CD4-positive, alpha-beta T cell (primary cell): ENCODE data around the gene FUT1. TPM values are rescaled to one million over a fixed set of nuclear protein-coding genes. Genes with fewer than 3 reads are reported as not detected.

Experiments
- ATAC-seq: fragments of 200-7000 bp; cut with Tn5 transposase; one replicate; pipeline ENCODE4 v1.10.0; 2022; ENCODE audit warnings: mild to moderate bottlenecking; ENCODE audit not compliant: poor library complexity
- CTCF ChIA-PET: fragments of 350-600 bp; sonication (Branson Sonifier 250); formaldehyde crosslinking; loops from one replicate; lab custom pipeline; 2021; ENCODE audit warnings: antibody characterized with exemption, inconsistent platforms; lab: Charles Lee
- POLR2A ChIA-PET: fragments of 350-600 bp; sonication (Branson Sonifier 250); formaldehyde crosslinking; loops from one replicate; lab custom pipeline; 2021; ENCODE audit warnings: antibody characterized with exemption, inconsistent platforms; lab: Charles Lee
- DNase-seq, 14 experiments: peaks; one replicate each; pipeline ENCODE4 v3.0.0-alpha.2; 2013 to 2020; ENCODE audit warnings: mixed read lengths in 2 of 14
- H3K27ac ChIP-seq, 2 donors: one replicate each; pipeline versions ENCODE4 v1.5.1 to v1.7.0; 2013; ENCODE audit warnings: low read length in 2 of 2, low read depth in 1 of 2, mild to moderate bottlenecking in 1 of 2
- H3K27me3 ChIP-seq, 2 experiments: 1 replicate in 1 of 2; 2 replicates in 1 of 2; pipeline versions ENCODE4 v1.6.1 to v1.7.0; 2013; ENCODE audit warnings: low read length in 2 of 2, control low read depth in 1 of 2, mild to moderate bottlenecking in 1 of 2, moderate library complexity in 1 of 2; ENCODE audit not compliant: insufficient read depth in 2 of 2, control insufficient read depth in 1 of 2
- H3K36me3 ChIP-seq: one replicate; pipeline ENCODE4 v1.6.1; 2013; ENCODE audit warnings: low read length, control low read depth; ENCODE audit not compliant: insufficient read depth
- H3K4me1 ChIP-seq: one replicate; pipeline ENCODE4 v1.6.1; 2013; ENCODE audit warnings: low read length, control low read depth; ENCODE audit not compliant: insufficient read depth
- H3K4me3 ChIP-seq: one replicate; pipeline ENCODE4 v1.5.1; 2013; ENCODE audit warnings: mild to moderate bottlenecking, low read length, moderate library complexity
- H3K9me3 ChIP-seq, 2 experiments: 1 replicate in 1 of 2; 2 replicates in 1 of 2; pipeline versions ENCODE4 v1.6.1 to v1.7.0; 2013; ENCODE audit warnings: low read length in 2 of 2, mild to moderate bottlenecking in 2 of 2, control low read depth in 1 of 2, moderate library complexity in 1 of 2; ENCODE audit not compliant: control insufficient read depth in 1 of 2, insufficient read depth in 1 of 2
- H3K27ac Mint-ChIP-seq: one replicate; pipeline ENCODE4 v1.8.0; 2020; ENCODE audit warnings: mixed read lengths
- H3K27me3 Mint-ChIP-seq: one replicate; pipeline ENCODE4 v1.8.0; 2021; ENCODE audit warnings: mixed read lengths
- H3K36me3 Mint-ChIP-seq: one replicate; pipeline ENCODE4 v1.8.0; 2021; ENCODE audit warnings: low read depth, mixed read lengths
- H3K4me1 Mint-ChIP-seq: one replicate; pipeline ENCODE4 v1.8.0; 2021; ENCODE audit warnings: low read depth, mixed read lengths
- H3K4me3 Mint-ChIP-seq: one replicate; pipeline ENCODE4 v1.8.0; 2020; ENCODE audit warnings: mild to moderate bottlenecking, mixed read lengths
- H3K9me3 Mint-ChIP-seq: one replicate; pipeline ENCODE4 v1.8.0; 2020; ENCODE audit warnings: mixed read lengths
- CTCF ChIP-seq: fragments of 200-600 bp; IDR thresholded peaks from one replicate; pipeline ENCODE4 v1.8.0; 2022; ENCODE audit warnings: antibody characterized with exemption, mild to moderate bottlenecking
- intact Hi-C, 2 experiments: fragments of 100-400 bp; cut with DNase I in 1 of 2; cut with micrococcal nuclease in 1 of 2; formaldehyde crosslinking; loops; one replicate each; pipeline versions ENCODE4 v1.15.1 to v1.9.0; 2023 to 2025; cut with DNase I, micrococcal nuclease
- total RNA-seq, 174 experiments: library from RNA in 2 of 174; stranded (reverse) in 2 of 174; gene quantifications; one replicate each; pipeline ENCODE4 v1.2.3 and lab custom pipeline; 2021 to 2026

FUT1 gene
- total RNA-seq, 2 experiments from 2014 or later = not detected

GRCh38 chr19:48741129-48741999, 11.1 kb downstream of the FUT1 start:
- H3K4me1 ChIP-seq = peaks cover 37% of the 10 kb centered on the region
- H3K27ac ChIP-seq = no peak overlapping the region
- ATAC-seq (no peak), DNase-seq (peak in 6 of 14 experiments; percentile 23 to 65 (median 30))
- intact Hi-C loops = no loop called here
- no peaks in the 10 kb centered on the region for H3K36me3 Mint-ChIP-seq
- no peak overlapping the region for H3K27ac Mint-ChIP-seq
- no peak overlapping the region for H3K4me3 ChIP-seq
- no peak for TF ChIP-seq CTCF
- H3K36me3 ChIP-seq = no peaks in the 10 kb centered on the region
- H3K4me1 Mint-ChIP-seq = peaks cover 28% of the 10 kb centered on the region
- peak overlapping the region; percentile 58 for H3K4me3 Mint-ChIP-seq
- ChIA-PET POLR2A (interaction anchor here (0.7 kb wide), 1 partner anchor 57 kb away, joined by 3 read pairs; no protein-coding TSS in a partner anchor), CTCF (no interaction called here)
- H3K27me3 ChIP-seq = peaks cover 11 to 21% of the 10 kb centered on the region in 2 experiments
- H3K9me3 ChIP-seq = peaks cover 0 to 10% of the 10 kb centered on the region in 2 experiments
- peaks cover 15% of the 10 kb centered on the region for H3K27me3 Mint-ChIP-seq
- no peaks in the 10 kb centered on the region for H3K9me3 Mint-ChIP-seq

GRCh38 chr19:48740164-48740972, 12.1 kb downstream of the FUT1 start, which contains the start of gene RASIP1:
TSS of gene RASIP1 (minus strand) at chr19:48740610. CDS start at chr19:48740282, 328 bp downstream.
- CTCF ChIA-PET = no interaction called here

More at GRCh38 chr19:48740164-48740972, 12.1 kb downstream of the FUT1 start, which contains the start of gene RASIP1:
- Histone ChIP-seq H3K4me3 (peak within 1 kb of the TSS; percentile 20), H3K36me3 (no peaks in the 10 kb centered on the region), H3K9me3 (peaks cover 0 to 7% of the 10 kb centered on the region in 2 experiments), H3K4me1 (peaks cover 34% of the 10 kb centered on the region), H3K27me3 (peaks cover under 1 to 12% of the 10 kb centered on the region in 2 experiments), H3K27ac (no peak within 1 kb of the TSS)
- H3K4me1 Mint-ChIP-seq = peaks cover 25% of the 10 kb centered on the region
- no peaks in the 10 kb centered on the region for H3K36me3 Mint-ChIP-seq
- TF ChIP-seq CTCF = no peak
- intact Hi-C loops = no loop called here
- peaks cover 5% of the 10 kb centered on the region for H3K27me3 Mint-ChIP-seq
- ATAC-seq (no peak), DNase-seq (peak in 2 of 14 experiments; percentile 18 to 45)
- H3K4me3 Mint-ChIP-seq = peak within 1 kb of the TSS; percentile 58
- no peak within 1 kb of the TSS for H3K27ac Mint-ChIP-seq
- no peaks in the 10 kb centered on the region for H3K9me3 Mint-ChIP-seq
- POLR2A ChIA-PET = interaction anchor here (1.3 to 2.2 kb wide), 6 partner anchors 11 to 253 kb away, joined by 3 to 25 read pairs (median 11); partner anchors contain the start of genes CA11, FUT1, GYS1 and RUVBL2
